ENCODE results near the gene FRAS1. TPM values are rescaled to one million over a fixed set of nuclear protein-coding genes. Genes with fewer than 3 reads are reported as not detected.
"Not testable (repeated sequence)": the region's sequence is repeated elsewhere in the genome, so short reads cannot be mapped to it uniquely, and the experiment has no call there.

Gene FRAS1
- total RNA-seq, 2 experiments from 2014 or later, result 0.04 to 0.24 TPM

GRCh38 chr4:78544678-78545077 lies 487.6 kb downstream of the FRAS1 start:
- Mint-ChIP-seq H3K4me1 (peaks cover 6% of the 10 kb centered on the region), H3K4me3 (no peak overlapping the region), H3K9me3 (no peaks in the 10 kb centered on the region), H3K27ac (no peak overlapping the region), H3K36me3 (no peaks in the 10 kb centered on the region), H3K27me3 (peaks cover 14% of the 10 kb centered on the region)
- DNase-seq, result no peak

GRCh38 chr4:78545275-78546246 lies 488.4 kb downstream of the FRAS1 start:
- no peak for DNase-seq
- Mint-ChIP-seq H3K4me1 (peaks cover 6% of the 10 kb centered on the region), H3K36me3 (no peaks in the 10 kb centered on the region), H3K27me3 (peaks cover 20% of the 10 kb centered on the region), H3K9me3 (no peaks in the 10 kb centered on the region), H3K27ac (no peak overlapping the region), H3K4me3 (no peak overlapping the region)

- Mint-ChIP-seq H3K4me1 (peaks cover 17% of the 10 kb centered on the region), H3K27me3 (peaks cover 26% of the 10 kb centered on the region)
- not testable (repeated sequence) for H3K36me3 Mint-ChIP-seq, DNase-seq, H3K27ac Mint-ChIP-seq, H3K4me3 Mint-ChIP-seq, H3K9me3 Mint-ChIP-seq
Measured at GRCh38 chr4:78547899-78548298, 490.8 kb downstream of the FRAS1 start.

GRCh38 chr4:78548889-78549288 lies 491.8 kb downstream of the FRAS1 start:
- not testable (repeated sequence) for H3K36me3 Mint-ChIP-seq, H3K9me3 Mint-ChIP-seq, DNase-seq, H3K4me3 Mint-ChIP-seq, H3K27ac Mint-ChIP-seq
- Mint-ChIP-seq H3K27me3 (peaks cover 36% of the 10 kb centered on the region), H3K4me1 (peaks cover 15% of the 10 kb centered on the region)

- Mint-ChIP-seq H3K27ac (no peak within 1 kb of the TSS), H3K27me3 (peaks cover 46% of the 10 kb centered on the region), H3K4me1 (peaks cover 15% of the 10 kb centered on the region), H3K4me3 (peak within 1 kb of the TSS; percentile 78), H3K36me3 (peaks cover 1% of the 10 kb centered on the region), H3K9me3 (no peaks in the 10 kb centered on the region)
- DNase-seq, result peak; percentile 41
Measured at GRCh38 chr4:78551420-78552351, 494.6 kb downstream of the FRAS1 start, which contains the start of gene ANXA3. TSS of gene ANXA3 (plus strand) at chr4:78551770. CDS start at chr4:78554474, 2,704 bp downstream.

- no peak for DNase-seq
- Mint-ChIP-seq H3K36me3 (peaks cover 1% of the 10 kb centered on the region), H3K4me3 (peak overlapping the region; percentile 35), H3K27me3 (peaks cover 46% of the 10 kb centered on the region), H3K27ac (no peak overlapping the region), H3K4me1 (peaks cover 15% of the 10 kb centered on the region), H3K9me3 (peaks cover 4% of the 10 kb centered on the region)
Measured at GRCh38 chr4:78552389-78553042, 495.4 kb downstream of the FRAS1 start.

GRCh38 chr4:78553043-78553396 lies 495.9 kb downstream of the FRAS1 start:
- Mint-ChIP-seq H3K4me1 (peaks cover 15% of the 10 kb centered on the region), H3K27ac (no peak overlapping the region), H3K4me3 (no peak overlapping the region), H3K27me3 (peaks cover 46% of the 10 kb centered on the region), H3K36me3 (peaks cover 1% of the 10 kb centered on the region), H3K9me3 (peaks cover 4% of the 10 kb centered on the region)
- DNase-seq, result no peak

- Mint-ChIP-seq H3K4me1 (peaks cover 15% of the 10 kb centered on the region), H3K9me3 (peaks cover 4% of the 10 kb centered on the region), H3K27me3 (peaks cover 46% of the 10 kb centered on the region), H3K27ac (no peak overlapping the region), H3K36me3 (peaks cover 1% of the 10 kb centered on the region), H3K4me3 (no peak overlapping the region)
- DNase-seq, result no peak
Measured at GRCh38 chr4:78553529-78554060, 496.5 kb downstream of the FRAS1 start.

- no peak overlapping the region for H3K4me3 Mint-ChIP-seq
- H3K4me1 Mint-ChIP-seq, result peaks cover 11% of the 10 kb centered on the region
- DNase-seq, result no peak
- no peak overlapping the region for H3K27ac Mint-ChIP-seq
- peaks cover 1% of the 10 kb centered on the region for H3K36me3 Mint-ChIP-seq
- peaks cover 4% of the 10 kb centered on the region for H3K9me3 Mint-ChIP-seq
- H3K27me3 Mint-ChIP-seq, result peaks cover 30% of the 10 kb centered on the region
Measured at GRCh38 chr4:78556665-78557064, 499.5 kb downstream of the FRAS1 start.

GRCh38 chr4:78557841-78558240 lies 500.7 kb downstream of the FRAS1 start:
- peaks cover 40% of the 10 kb centered on the region for H3K27me3 Mint-ChIP-seq

GRCh38 chr4:78558410-78558809 lies 501.3 kb downstream of the FRAS1 start:
- Mint-ChIP-seq H3K4me3 (no peak overlapping the region), H3K4me1 (no peaks in the 10 kb centered on the region), H3K27me3 (peaks cover 35% of the 10 kb centered on the region), H3K36me3 (peaks cover 1% of the 10 kb centered on the region), H3K27ac (no peak overlapping the region), H3K9me3 (peaks cover 4% of the 10 kb centered on the region)
- no peak for DNase-seq

More at GRCh38 chr4:78557841-78558240, 500.7 kb downstream of the FRAS1 start:
- Mint-ChIP-seq H3K4me3 (no peak overlapping the region), H3K36me3 (peaks cover 1% of the 10 kb centered on the region), H3K4me1 (peaks cover 4% of the 10 kb centered on the region), H3K9me3 (peaks cover 4% of the 10 kb centered on the region), H3K27ac (no peak overlapping the region)
- no peak for DNase-seq

GRCh38 chr4:78560296-78560963 lies 503.3 kb downstream of the FRAS1 start:
- DNase-seq, result no peak
- H3K4me3 Mint-ChIP-seq, result no peak overlapping the region

GRCh38 chr4:78561677-78562076 lies 504.6 kb downstream of the FRAS1 start:
- H3K27me3 Mint-ChIP-seq, result peaks cover 19% of the 10 kb centered on the region

More at GRCh38 chr4:78560296-78560963, 503.3 kb downstream of the FRAS1 start:
- no peaks in the 10 kb centered on the region for H3K36me3 Mint-ChIP-seq
- no peak overlapping the region for H3K27ac Mint-ChIP-seq
- peaks cover 23% of the 10 kb centered on the region for H3K27me3 Mint-ChIP-seq
- peaks cover 4% of the 10 kb centered on the region for H3K9me3 Mint-ChIP-seq
- H3K4me1 Mint-ChIP-seq, result no peaks in the 10 kb centered on the region

GRCh38 chr4:78562687-78563086 lies 505.6 kb downstream of the FRAS1 start:
- no peaks in the 10 kb centered on the region for H3K4me1 Mint-ChIP-seq
- H3K27me3 Mint-ChIP-seq, result peaks cover 19% of the 10 kb centered on the region
- no peaks in the 10 kb centered on the region for H3K36me3 Mint-ChIP-seq
- H3K9me3 Mint-ChIP-seq, result no peaks in the 10 kb centered on the region
- no peak for DNase-seq
- no peak overlapping the region for H3K27ac Mint-ChIP-seq
- no peak overlapping the region for H3K4me3 Mint-ChIP-seq

More at GRCh38 chr4:78561677-78562076, 504.6 kb downstream of the FRAS1 start:
- Mint-ChIP-seq H3K4me1 (no peaks in the 10 kb centered on the region), H3K9me3 (peaks cover 4% of the 10 kb centered on the region), H3K27ac (no peak overlapping the region), H3K4me3 (no peak overlapping the region), H3K36me3 (no peaks in the 10 kb centered on the region)
- DNase-seq, result no peak
